Smooth muscle cell (in vitro differentiated cells): ENCODE results near the gene VENTX. TPM values are rescaled to one million over a fixed set of nuclear protein-coding genes. Genes with fewer than 3 reads are reported as not detected.

Experiments used
- DNase-seq: peaks from one replicate; lab custom pipeline; 2025; ENCODE audit not compliant: unreplicated experiment; lab: John Stamatoyannopoulos, UW
- H2AFZ ChIP-seq: fragments of 200-600 bp; sonication (generic); 2 replicates; pipeline ENCODE4 v1.6.0; 2016; ENCODE audit warnings: antibody characterized with exemption, low read depth, mild to moderate bottlenecking
- H3F3A ChIP-seq: fragments of 200-600 bp; sonication (generic); 2 replicates; pipeline ENCODE4 v1.6.0; 2017; ENCODE audit warnings: antibody characterized with exemption, low read depth
- H3K27ac ChIP-seq: fragments of 200-600 bp; sonication (generic); 2 replicates; pipeline ENCODE4 v1.5.1; 2016; ENCODE audit warnings: low read depth, mild to moderate bottlenecking
- H3K27me3 ChIP-seq: fragments of 200-600 bp; sonication (generic); 2 replicates; pipeline ENCODE4 v1.6.1; 2016; ENCODE audit warnings: low read depth, mild to moderate bottlenecking
- H3K36me3 ChIP-seq: fragments of 200-600 bp; sonication (generic); 2 replicates; pipeline ENCODE4 v1.5.1; 2016; ENCODE audit warnings: low read depth
- H3K4me1 ChIP-seq: fragments of 200-600 bp; sonication (generic); 2 replicates; pipeline ENCODE4 v1.5.1; 2016; ENCODE audit warnings: low read depth
- H3K4me2 ChIP-seq: fragments of 200-600 bp; sonication (generic); 2 replicates; pipeline ENCODE4 v1.6.0; 2016; ENCODE audit warnings: mild to moderate bottlenecking
- H3K4me3 ChIP-seq: fragments of 200-600 bp; sonication (generic); 2 replicates; pipeline ENCODE4 v1.5.1; 2016; ENCODE audit warnings: mild to moderate bottlenecking
- H3K79me2 ChIP-seq: fragments of 200-600 bp; sonication (generic); 2 replicates; pipeline ENCODE4 v1.6.0; 2016; ENCODE audit warnings: low read depth, mild to moderate bottlenecking
- H3K9ac ChIP-seq: fragments of 200-600 bp; sonication (generic); 2 replicates; pipeline ENCODE4 v1.6.0; 2016; ENCODE audit warnings: low read depth
- H3K9me3 ChIP-seq: fragments of 200-600 bp; sonication (generic); replicated peaks from 2 replicates; pipeline ENCODE4 v1.5.1; 2016; ENCODE audit warnings: low read depth
- H4K20me1 ChIP-seq: fragments of 200-600 bp; sonication (generic); 2 replicates; pipeline ENCODE4 v1.6.0; 2016; ENCODE audit warnings: low read depth
- WGBS: methylation state at CpG from one replicate; pipeline ENCODE4 v1.1.7; 2016; ENCODE audit warnings: low lambda C conversion rate; 5-methylcytosine and 5-hydroxymethylcytosine counted together
- polyA plus RNA-seq: library from polyadenylated mRNA; unstranded; fragments of >200 nt; fragmentation: Nextera tagmentation; extraction: Ambion mirVana; gene quantifications from 2 replicates; pipeline ENCODE4 v1.2.1, GENCODE V29; 2016
- total RNA-seq: library from RNA; depleted of rRNA; stranded (reverse); fragments of >200 nt; gene quantifications from 2 replicates; pipeline ENCODE4 v1.2.3, GENCODE V29; 2014
- TF ChIP-seq, protein P1 (sequence below): fragments of 200-600 bp; sonication (generic); IDR thresholded peaks from 2 replicates; pipeline ENCODE4 v1.5.1; 2017; ENCODE audit warnings: borderline replicate concordance, mild to moderate bottlenecking, antibody characterized with exemption; ENCODE audit not compliant: insufficient read depth, poor library complexity, severe bottlenecking

VENTX gene
- total and polyA plus RNA-seq, 2 experiments from 2014 or later, result not detected

DNA sequence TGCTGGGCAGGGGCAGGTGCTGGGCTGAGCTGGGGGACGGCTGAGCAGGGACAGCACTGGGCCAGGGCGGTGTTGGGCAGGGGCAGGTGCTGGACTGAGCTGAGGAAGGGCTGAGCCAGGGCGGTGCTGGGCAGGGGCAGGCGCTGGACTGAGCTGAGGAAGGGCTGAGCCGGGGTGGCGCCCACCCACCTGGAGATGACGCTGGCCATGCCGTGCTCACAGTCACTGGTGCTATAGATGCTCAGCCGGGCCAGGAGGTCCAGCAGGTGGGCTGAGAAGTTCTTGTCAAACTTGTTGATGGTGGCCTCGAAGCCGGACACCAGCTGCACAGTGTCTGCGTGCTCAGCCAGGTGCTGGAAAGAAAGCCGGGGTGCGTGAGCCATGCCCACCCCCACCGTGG, 43.4 kb downstream of the VENTX start:
- no peak overlapping the region for H3K4me2 ChIP-seq
- H3K9ac ChIP-seq, result no peak overlapping the region
- peaks cover 17% of the 10 kb centered on the region for H4K20me1 ChIP-seq
- peaks cover 4% of the 10 kb centered on the region for H3F3A ChIP-seq
- H3K4me3 ChIP-seq, result no peak overlapping the region
- TF ChIP-seq, protein P1, sequence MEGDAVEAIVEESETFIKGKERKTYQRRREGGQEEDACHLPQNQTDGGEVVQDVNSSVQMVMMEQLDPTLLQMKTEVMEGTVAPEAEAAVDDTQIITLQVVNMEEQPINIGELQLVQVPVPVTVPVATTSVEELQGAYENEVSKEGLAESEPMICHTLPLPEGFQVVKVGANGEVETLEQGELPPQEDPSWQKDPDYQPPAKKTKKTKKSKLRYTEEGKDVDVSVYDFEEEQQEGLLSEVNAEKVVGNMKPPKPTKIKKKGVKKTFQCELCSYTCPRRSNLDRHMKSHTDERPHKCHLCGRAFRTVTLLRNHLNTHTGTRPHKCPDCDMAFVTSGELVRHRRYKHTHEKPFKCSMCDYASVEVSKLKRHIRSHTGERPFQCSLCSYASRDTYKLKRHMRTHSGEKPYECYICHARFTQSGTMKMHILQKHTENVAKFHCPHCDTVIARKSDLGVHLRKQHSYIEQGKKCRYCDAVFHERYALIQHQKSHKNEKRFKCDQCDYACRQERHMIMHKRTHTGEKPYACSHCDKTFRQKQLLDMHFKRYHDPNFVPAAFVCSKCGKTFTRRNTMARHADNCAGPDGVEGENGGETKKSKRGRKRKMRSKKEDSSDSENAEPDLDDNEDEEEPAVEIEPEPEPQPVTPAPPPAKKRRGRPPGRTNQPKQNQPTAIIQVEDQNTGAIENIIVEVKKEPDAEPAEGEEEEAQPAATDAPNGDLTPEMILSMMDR, result no peak
- peaks cover 6% of the 10 kb centered on the region for H3K36me3 ChIP-seq
- no peaks in the 10 kb centered on the region for H3K79me2 ChIP-seq
- H3K9me3 ChIP-seq, result no peaks in the 10 kb centered on the region
- peaks cover 12% of the 10 kb centered on the region for H3K27me3 ChIP-seq
- no peak overlapping the region for H2AFZ ChIP-seq
- H3K27ac ChIP-seq, result no peak overlapping the region
- 98% methylated on average over 13 of the region's 15 CpGs for WGBS
- H3K4me1 ChIP-seq, result peaks cover 8% of the 10 kb centered on the region
- DNase-seq, result no peak

DNA sequence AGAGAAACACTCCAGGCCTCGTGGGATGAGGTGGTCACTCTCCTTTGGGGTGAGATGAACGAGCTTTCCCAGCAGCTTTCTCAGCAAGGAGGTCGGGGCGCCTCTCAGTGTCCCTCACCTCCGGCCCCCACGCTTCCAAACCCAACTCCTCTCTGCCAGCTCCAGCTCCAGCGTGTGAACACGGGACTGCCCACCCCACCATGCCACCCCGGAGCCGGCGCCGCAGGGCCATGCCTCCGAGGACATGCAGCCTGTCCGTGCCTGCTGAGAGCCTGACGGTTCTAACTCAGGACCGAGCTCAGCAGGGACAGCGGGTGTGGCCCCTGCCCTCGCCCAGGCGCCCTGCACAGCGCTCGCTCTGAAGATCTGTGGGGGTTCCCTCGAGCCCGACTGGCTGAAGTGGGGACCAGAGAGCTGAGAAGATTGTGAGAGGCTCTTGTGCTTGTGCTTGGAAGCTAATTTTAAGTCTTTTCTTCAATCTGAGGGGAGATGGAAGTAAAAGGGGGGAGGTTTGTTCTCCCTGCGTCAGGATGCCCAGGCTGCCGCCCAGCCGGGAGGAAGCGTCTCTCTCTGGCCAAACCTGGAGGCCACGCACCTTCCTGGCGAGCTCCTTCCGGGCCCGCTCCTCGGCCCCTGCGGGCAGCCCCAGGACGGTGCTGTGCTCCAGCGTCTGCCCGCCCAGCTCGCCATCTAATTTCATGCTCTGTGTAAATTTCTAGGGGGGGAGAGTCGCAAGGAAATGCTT, 44.1 kb downstream of the VENTX start:
- Histone ChIP-seq H3K4me2 (no peak overlapping the region), H3F3A (peaks cover 4% of the 10 kb centered on the region), H3K36me3 (peaks cover 6% of the 10 kb centered on the region), H3K27ac (no peak overlapping the region), H3K4me3 (no peak overlapping the region), H3K9me3 (no peaks in the 10 kb centered on the region), H3K9ac (no peak overlapping the region), H3K27me3 (peaks cover 5% of the 10 kb centered on the region), H4K20me1 (peaks cover 24% of the 10 kb centered on the region), H3K79me2 (no peaks in the 10 kb centered on the region), H2AFZ (no peak overlapping the region), H3K4me1 (peaks cover 2% of the 10 kb centered on the region)
- WGBS, result 96% methylated on average over 38 of the region's 38 CpGs
- no peak for DNase-seq
- TF ChIP-seq, protein P1, result no peak

DNA sequence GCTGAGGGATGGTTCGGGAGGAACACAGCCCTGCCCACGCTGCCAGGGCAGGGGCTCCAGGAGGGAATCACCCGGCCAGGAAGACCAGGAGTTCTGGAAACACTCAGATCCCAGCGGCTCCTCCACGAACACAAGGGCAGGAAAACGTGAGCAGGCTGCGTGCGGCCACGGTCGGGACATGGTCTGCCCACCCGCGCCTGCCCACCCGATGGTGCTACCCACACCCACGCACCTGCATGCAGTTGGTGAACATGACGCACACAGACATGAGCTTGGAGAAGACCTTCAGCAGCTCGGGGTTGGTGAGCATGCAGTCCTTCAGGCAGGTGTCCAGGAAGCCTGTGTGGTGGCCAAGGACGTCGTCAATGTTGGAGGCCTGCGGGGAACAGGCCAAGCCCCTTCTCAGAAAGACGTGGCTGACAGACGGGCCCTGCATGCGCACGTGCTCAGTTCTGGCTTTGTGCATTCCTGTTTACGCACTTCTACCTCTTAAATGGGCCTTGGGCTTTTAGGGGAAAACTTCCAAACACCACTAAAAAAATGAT, 45.3 kb downstream of the VENTX start:
- WGBS, result 97% methylated on average over 24 of the region's 24 CpGs
- Histone ChIP-seq H3K4me2 (no peak overlapping the region), H3F3A (peaks cover 4% of the 10 kb centered on the region), H3K36me3 (peaks cover 6% of the 10 kb centered on the region), H3K9me3 (no peaks in the 10 kb centered on the region), H3K9ac (no peak overlapping the region), H3K27ac (no peak overlapping the region), H3K79me2 (no peaks in the 10 kb centered on the region), H3K4me1 (no peaks in the 10 kb centered on the region), H3K4me3 (no peak overlapping the region), H4K20me1 (peaks cover 18% of the 10 kb centered on the region), H3K27me3 (no peaks in the 10 kb centered on the region), H2AFZ (no peak overlapping the region)
- TF ChIP-seq, protein P1, result no peak
- no peak for DNase-seq
